ENCODE data around the gene SRPK1.
"Not testable (repeated sequence)": the region's sequence is repeated elsewhere in the genome, so short reads cannot be mapped to it uniquely, and the experiment has no call there.

Gene SRPK1

GRCh38 chr6:35929601-35930000 is 8.7 kb upstream of the SRPK1 start:
- no peak for DNase-seq

GRCh38 chr6:35926509-35927215 is 5.8 kb upstream of the SRPK1 start:
- DNase-seq: no peak

- DNase-seq: no peak
These were observed 5.1 kb upstream of the SRPK1 start for GRCh38 chr6:35925961-35926360.

- no peak for DNase-seq
These were observed 3.2 kb upstream of the SRPK1 start for GRCh38 chr6:35924146-35924545.

GRCh38 chr6:35922139-35922554 is 1.2 kb upstream of the SRPK1 start:
- no peak for DNase-seq

- peak; percentile 64 for DNase-seq
These were observed 809 bp downstream of the SRPK1 start for GRCh38 chr6:35919827-35920751.

GRCh38 chr6:35919085-35919826 is 1.6 kb downstream of the SRPK1 start:
- DNase-seq: no peak

- DNase-seq: not testable (repeated sequence)
These were observed 4.0 kb downstream of the SRPK1 start for GRCh38 chr6:35916893-35917292.

- DNase-seq: no peak
These were observed 4.8 kb downstream of the SRPK1 start for GRCh38 chr6:35916056-35916455.

- no peak for DNase-seq
These were observed 6.4 kb downstream of the SRPK1 start for GRCh38 chr6:35914536-35914935.

GRCh38 chr6:35911871-35912653 is 8.8 kb downstream of the SRPK1 start:
- DNase-seq: no peak

GRCh38 chr6:35909571-35909970 is 11.3 kb downstream of the SRPK1 start:
- not testable (repeated sequence) for DNase-seq

GRCh38 chr6:35908753-35909401 is 12.0 kb downstream of the SRPK1 start:
- not testable (repeated sequence) for DNase-seq

- DNase-seq: no peak
These were observed 13.1 kb downstream of the SRPK1 start for GRCh38 chr6:35907750-35908149.

- no peak for DNase-seq
These were observed 14.4 kb downstream of the SRPK1 start for GRCh38 chr6:35906499-35906846.

- DNase-seq: no peak
These were observed 14.9 kb downstream of the SRPK1 start for GRCh38 chr6:35905841-35906498.

GRCh38 chr6:35905141-35905785 is 15.6 kb downstream of the SRPK1 start:
- DNase-seq: no peak

GRCh38 chr6:35903679-35904078 is 17.2 kb downstream of the SRPK1 start:
- DNase-seq: no peak

- no peak for DNase-seq
These were observed 20.4 kb downstream of the SRPK1 start for GRCh38 chr6:35900448-35900847.

GRCh38 chr6:35898003-35898402 is 22.9 kb downstream of the SRPK1 start:
- DNase-seq: no peak

GRCh38 chr6:35897486-35897885 is 23.4 kb downstream of the SRPK1 start:
- DNase-seq: no peak

All from CD4-positive, alpha-beta T cell treated with Interleukin-17A for 4 hours (primary cell).